NCI-H748 (cell line): ENCODE data around the gene ALPG.
"Not testable (repeated sequence)": the region's sequence is repeated elsewhere in the genome, so short reads cannot be mapped to it uniquely, and the experiment has no call there.

Experiments used
- DNase-seq: peaks from one replicate; lab custom pipeline; 2025; ENCODE audit not compliant: unreplicated experiment; lab: John Stamatoyannopoulos, UW

The ALPG gene

DNA sequence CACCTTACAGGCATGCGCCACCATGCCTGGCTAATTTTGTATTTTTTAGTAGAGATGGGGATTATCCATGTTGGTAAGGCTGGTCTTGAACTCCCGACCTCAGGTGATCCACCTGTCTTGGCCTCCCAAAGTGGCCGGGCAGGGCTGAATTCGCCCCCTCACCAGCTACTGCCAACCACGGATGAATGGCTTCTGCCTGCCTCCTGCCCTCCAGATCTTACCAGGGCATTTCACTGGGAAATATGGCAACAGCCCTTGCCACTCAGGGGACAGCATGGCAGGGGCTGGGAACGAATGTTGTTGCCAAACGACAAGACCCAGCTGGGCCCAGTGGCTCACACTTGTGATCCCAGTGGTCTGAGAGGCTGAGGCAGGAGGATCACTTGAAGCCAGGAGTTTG lies 29.9 kb upstream of the ALPG start:
- DNase-seq = no peak

DNA sequence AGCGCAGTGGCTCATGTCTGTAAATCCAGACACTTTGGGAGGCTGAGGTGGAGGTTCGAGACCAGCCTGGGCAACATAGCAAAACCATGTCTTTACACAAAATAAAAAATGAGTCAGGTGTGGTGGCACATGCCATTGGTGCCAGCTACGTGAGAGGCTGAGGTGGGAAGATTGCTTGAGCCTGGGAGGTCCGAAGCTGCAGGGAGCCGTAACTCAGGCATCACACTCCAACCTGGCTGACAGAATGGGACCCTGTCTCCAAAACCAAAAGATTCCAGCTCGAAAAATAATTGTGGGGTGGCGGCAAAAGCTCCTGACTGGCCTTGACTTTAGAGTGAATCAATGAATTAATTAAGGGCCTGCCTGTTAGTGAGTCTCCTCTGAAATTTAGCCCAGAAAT lies 29.3 kb upstream of the ALPG start:
- no peak for DNase-seq

DNA sequence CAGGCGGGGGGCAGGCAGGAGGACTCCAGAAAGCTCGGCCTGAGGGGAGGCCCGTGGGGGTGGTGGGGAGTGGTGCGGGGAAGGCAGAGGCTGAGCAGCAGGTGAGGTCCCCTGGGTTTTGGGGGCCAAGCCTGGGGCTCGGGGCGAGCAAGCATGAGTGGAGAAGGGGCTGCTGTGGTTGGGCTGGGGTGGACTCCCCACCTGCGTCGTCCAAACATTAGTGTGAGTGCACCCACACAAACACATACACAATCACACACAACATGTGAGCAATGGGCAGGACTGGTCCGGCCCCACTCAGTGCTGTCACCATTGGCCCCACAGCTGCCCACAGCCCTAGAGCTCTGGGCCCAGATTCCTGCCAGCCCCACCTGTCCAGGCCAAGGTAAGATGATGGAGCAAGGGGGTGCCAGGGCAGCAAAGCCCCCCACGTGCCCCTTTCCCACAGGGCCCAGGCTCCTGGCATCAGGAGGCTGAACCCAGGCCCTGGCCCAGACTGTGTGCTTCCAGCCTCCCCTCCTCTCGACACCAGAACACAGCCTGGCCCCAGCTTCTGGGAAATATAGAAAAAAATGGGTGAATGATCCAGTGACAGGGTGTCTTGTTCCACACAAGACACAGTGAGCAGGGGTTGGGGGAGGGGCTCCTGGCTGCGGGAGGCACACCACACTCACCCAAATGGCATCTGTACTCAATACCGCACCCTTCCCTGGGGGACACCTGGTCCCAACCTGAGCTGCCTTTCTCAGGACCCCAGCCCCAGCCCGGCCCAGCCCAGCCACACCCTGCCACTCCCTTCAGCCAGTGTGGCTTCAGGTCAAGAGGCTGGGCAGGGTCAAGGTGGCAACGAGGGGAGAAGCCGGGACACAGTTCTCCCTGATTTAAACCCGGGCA lies 28.6 kb upstream of the ALPG start:
- DNase-seq = no peak

DNA sequence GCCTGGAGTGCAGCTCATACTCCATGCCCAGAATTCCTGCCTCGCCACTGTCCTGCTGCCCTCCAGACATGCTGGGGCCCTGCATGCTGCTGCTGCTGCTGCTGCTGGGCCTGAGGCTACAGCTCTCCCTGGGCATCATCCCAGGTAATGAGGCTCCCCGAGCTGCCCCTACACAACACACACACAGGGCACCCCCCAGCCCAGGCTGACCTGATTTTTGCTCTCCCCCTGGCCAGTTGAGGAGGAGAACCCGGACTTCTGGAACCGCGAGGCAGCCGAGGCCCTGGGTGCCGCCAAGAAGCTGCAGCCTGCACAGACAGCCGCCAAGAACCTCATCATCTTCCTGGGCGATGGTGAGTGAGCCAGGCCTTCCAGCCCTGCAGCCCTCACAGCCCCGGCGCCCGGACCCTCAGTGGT lies 27.9 kb upstream of the ALPG start, which contains the start of gene ALPP:
TSS of gene ALPP (plus strand) at position 17 of the 417 bp plus-strand sequence. CDS start at position 69, 52 bp downstream.
- not testable (repeated sequence) for DNase-seq

DNA sequence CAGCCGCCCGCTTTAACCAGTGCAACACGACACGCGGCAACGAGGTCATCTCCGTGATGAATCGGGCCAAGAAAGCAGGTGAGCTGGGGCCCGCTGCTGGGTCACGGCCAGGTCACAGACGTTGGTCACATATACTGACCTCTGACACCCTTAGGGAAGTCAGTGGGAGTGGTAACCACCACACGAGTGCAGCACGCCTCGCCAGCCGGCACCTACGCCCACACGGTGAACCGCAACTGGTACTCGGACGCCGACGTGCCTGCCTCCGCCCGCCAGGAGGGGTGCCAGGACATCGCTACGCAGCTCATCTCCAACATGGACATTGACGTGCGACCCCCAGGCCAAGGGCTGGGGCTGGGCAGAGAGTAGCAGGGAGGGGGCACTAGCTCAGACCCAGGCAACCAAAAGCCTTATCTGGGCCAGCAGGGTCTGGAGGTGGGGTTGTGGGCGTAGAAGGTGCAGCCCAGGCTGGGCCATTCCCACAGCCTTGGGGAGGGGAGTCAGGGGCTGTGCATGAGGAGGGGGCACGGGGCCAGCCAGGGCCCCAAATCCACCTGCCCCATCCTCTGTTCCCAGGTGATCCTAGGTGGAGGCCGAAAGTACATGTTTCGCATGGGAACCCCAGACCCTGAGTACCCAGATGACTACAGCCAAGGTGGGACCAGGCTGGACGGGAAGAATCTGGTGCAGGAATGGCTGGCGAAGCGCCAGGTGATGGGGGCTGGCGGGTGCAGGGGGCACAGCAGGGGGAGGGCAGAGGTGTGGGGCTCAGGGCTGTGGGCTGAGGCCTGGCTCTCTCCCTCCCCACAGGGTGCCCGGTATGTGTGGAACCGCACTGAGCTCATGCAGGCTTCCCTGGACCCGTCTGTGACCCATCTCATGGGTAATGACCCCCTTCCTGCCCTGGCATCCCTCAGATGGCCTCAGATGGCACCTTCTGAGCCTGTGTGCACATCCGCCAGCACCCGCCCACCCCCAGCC lies 26.7 kb upstream of the ALPG start:
- DNase-seq = not testable (repeated sequence)

DNA sequence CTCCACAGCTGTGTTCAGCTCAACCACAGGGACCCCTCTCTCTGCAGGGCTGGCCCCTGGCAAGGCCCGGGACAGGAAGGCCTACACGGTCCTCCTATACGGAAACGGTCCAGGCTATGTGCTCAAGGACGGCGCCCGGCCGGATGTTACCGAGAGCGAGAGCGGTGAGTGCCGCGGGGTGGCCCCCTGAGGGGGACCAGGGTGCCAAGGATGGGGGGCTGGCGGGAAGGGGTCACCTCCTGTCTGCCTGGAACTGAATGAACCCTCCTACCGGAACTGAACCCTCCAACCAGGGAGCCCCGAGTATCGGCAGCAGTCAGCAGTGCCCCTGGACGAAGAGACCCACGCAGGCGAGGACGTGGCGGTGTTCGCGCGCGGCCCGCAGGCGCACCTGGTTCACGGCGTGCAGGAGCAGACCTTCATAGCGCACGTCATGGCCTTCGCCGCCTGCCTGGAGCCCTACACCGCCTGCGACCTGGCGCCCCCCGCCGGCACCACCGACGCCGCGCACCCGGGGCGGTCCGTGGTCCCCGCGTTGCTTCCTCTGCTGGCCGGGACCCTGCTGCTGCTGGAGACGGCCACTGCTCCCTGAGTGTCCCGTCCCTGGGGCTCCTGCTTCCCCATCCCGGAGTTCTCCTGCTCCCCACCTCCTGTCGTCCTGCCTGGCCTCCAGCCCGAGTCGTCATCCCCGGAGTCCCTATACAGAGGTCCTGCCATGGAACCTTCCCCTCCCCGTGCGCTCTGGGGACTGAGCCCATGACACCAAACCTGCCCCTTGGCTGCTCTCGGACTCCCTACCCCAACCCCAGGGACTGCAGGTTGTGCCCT lies 25.2 kb upstream of the ALPG start:
- DNase-seq = not testable (repeated sequence)

DNA sequence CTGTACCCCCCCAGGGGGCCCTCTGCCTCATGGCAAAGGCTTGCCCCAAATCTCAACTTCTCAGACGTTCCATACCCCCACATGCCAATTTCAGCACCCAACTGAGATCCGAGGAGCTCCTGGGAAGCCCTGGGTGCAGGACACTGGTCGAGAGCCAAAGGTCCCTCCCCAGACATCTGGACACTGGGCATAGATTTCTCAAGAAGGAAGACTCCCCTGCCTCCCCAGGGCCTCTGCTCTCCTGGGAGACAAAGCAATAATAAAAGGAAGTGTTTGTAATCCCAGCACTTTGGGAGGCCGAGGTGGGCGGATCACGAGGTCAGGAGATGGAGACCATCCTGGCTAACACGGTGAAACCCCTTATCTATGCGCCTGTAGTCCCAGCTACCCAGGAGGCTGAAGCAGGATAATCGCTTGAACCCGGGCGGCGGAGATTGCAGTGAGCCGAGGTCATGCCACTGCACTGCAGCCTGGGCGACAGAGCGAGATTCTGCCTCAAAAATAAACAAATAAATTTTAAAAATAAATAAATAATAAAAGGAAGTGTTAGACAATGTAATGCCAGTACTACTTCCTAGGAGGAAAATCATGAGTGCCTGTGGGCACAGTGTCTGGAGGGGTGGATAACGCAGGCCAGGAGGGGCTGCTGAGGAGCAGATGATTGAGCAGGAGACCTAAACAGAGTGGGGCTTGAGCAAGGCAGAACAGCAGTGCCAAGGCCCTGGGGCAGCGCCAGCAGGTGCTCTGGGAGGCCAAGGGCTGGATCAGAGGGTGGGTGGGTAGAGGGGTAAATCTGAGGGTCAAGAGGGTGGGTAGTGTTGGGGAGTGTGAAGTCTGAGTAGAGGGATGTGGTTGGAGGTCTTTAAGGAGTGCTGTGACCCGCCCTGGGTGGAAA lies 24.1 kb upstream of the ALPG start:
- no peak for DNase-seq

DNA sequence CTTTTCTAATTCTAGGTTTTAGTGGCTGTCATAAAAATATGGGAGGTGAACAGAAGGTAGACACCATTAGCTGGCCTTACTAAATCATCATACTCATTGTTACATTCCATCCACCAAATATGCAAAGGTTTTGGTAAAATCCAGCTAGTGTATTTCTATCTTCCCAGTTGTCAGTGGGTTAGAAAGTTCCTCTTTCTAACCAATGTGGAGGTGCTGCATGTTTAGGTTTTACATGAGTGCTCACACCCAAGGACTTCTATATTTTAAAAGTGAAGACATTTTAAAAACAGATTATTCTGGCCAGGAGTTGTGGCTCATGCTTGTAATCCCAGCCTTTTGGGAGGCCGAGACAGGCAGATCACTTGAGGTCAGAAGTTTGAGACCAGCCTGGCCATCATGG lies 22.2 kb upstream of the ALPG start:
- DNase-seq = no peak

DNA sequence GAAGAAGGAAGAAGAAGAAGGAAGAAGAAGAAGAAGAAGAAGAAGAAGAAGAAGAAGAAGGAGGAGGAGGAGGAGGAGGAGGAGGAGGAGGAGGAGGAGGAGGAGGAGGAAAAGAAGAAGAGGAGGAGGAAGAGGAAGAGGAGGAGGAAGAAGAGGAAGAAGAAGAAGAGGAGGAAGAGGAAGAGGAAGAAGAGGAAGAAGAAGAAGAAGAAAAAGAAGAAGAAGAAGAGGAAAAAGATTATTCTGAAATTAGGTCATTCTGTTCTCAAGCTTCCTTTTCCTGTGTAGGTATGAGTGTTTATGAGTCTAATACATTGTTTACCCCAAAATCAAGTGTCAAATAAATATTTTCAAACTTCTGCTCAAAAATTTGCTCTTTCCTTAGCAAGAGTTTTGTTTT lies 21.6 kb upstream of the ALPG start:
- not testable (repeated sequence) for DNase-seq

DNA sequence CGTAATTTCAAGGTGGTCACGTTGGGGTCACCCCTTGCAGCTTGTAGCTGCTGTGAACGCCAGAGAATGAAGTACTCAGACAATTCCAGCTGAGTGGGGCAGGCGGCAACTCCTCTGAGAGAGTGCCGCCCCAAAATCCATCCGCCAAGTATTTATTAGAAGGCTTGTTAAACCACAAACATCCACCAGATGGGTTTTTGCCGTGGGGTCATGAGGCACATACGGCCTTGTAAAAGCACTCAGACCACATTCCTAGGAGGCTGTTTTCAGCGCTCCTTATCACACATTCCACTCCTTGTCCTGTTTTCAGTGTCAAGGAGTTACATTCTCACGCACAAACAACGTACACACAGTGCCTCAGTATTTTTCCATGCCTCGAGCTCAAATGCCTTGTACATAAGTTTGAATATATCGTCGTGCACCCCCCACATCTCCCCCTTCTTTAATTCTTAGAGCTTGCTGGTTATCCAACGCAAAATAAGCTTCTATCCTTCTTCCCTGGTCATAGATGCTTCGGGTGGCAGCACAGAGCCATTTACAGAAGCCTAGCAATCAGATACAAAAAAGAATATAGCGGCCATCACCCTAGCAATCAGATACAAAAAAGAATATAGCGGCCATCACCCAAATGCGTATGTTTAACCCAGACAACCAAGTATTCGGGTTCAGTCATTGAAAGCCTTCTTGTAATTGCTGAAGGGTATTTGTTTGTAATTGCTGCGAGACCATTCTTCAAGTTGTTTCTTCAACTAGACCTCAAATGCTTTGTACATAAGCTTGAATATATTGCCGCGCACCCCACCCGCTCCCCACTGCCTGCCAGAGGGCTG lies 20.8 kb upstream of the ALPG start:
- no peak for DNase-seq

DNA sequence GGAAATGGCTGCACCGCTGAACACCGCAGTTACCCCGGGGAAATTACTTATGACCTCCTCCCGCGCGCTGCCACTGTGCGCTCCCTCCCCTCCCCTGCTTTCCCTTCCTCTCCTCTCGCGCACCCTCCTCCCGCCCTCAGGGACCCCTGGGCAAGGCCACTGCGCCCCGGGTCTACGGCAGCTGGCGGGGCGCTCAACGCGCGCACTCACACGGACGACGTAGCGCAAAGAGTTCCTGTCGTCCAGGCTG lies 20.2 kb upstream of the ALPG start:
- DNase-seq = no peak

DNA sequence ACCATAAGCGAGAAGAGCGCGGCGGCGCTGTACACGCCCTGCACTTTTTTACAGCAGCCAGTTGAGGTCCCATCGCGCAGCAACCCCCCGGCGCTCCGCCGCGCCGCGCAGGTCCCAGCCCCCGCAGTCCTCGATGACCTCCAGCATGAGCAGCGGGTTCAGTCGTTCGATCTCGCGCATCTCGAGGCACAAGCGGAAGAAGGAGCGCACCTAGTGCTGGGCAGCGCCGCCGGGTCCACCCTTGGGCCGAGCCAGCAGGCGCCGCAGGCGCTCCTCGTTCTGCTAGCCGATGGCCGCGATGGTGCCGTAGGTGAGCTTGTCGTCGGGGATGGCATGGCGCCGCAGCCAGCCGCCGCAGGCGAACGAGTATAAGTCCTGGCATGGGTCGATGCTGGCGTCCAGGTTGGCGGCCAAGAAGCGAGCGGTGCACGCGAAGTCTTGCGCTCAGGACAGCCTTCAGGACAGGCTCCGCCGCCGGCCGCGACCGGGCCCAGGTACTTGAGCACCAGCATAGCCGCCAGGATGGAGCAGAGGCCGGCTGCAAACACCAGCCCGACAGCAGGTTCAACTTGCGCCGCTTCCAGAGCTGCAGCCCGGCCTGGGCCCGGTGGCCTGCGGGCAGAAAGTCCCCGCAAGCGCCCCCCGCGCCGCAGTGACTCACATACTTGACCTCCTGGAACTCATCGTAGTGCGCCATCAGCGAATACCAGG lies 19.7 kb upstream of the ALPG start:
- no peak for DNase-seq

DNA sequence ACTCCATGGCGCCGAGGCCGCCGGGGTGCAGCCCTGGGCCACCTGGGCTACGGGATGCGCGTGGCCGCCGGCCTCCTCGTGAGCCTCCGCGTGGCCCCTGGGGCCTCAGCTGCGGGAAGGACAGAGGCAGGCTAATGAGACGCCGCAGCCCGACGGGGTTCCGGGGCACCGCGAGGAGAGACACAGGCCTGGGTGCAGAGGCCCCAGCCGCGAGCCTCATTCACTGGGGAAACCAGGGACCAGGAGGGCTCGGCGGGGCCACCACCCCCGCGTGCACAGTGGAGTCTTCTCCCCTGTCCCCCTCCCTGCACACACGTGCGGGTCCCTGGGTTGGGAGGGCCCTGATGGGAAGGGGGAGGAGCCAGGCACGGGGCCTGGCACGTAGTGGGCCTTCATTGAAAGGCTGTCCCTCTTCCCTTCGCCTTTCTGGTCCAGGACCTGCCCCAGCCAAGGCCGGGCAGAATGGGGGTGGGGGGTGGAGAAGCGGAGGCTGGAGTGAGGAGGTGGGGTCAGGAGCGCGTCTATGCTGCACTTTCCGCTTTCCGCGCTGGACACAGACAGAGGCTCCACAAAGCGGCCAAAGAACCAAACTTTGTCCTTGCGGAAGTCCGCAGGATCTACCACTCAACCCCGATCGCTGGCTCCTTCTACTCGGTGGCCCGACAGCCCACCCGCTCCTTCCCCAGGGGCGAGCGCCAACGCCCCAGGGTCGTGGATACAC lies 19.0 kb upstream of the ALPG start:
- no peak for DNase-seq

DNA sequence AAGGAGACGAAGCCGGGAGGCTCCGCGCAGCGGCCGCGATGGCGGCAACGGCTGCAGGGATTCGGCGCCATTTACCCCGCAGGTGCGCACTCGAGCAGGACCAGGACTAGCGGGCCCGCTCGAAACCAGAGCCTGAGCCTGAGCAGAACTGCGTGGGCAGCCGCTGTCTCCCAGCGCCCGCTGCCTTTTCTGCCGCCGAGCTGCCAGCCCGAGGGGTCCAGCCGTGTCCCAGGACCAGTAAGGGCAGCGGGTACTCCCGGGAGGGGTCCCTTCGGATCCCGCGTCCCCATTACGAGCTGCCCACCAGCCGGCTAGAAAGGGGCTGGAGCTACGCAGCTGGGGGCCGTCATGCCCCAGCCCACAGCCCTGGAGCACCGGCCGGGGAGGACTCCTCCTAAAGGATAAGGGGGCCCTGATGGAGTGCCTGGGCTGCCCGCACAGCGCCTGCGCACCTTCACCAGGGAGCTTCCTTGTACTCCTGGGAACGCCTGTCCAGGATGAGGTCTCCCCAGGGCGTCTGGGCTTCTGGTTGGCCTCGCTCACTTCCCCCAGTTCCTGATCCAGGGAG lies 18.2 kb upstream of the ALPG start:
- no peak for DNase-seq

DNA sequence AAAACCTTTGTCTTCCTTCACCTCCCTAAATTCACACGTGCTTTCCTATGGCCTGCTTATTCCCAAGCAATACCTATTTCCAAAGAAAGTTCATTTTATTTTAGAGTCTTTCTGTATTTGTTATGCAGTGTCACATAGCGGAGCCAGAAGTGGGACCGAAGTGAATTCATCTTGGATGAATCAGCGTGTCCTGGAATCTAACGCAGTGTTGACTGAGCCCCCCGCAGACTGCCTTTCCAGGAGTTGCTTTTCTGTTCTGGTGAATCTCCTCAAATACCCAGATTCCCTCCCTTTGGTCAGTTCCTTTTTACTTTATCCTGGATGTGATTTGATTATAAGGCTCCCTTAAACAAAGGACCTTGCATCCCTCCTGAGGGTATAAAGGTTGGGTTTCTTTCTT lies 17.3 kb upstream of the ALPG start:
- DNase-seq = no peak

DNA sequence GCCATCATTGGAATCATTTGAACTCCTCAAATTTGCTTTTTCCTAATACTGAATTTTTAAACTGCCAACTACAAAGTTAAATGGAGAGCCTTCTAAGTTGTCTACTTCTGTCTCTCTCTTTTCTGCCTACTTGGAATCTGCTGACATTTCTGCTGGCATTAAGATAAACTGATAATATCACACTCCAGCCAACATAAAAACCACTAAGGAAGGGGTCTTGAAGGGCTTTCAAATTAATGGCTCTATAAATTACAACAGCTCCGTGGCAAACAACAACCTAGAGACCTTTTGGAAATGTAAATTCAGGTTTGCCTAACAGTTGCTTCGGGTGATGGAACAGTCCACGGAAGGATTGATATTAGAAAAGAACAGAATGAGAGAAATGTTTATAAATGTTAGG lies 16.0 kb upstream of the ALPG start:
- no peak for DNase-seq

DNA sequence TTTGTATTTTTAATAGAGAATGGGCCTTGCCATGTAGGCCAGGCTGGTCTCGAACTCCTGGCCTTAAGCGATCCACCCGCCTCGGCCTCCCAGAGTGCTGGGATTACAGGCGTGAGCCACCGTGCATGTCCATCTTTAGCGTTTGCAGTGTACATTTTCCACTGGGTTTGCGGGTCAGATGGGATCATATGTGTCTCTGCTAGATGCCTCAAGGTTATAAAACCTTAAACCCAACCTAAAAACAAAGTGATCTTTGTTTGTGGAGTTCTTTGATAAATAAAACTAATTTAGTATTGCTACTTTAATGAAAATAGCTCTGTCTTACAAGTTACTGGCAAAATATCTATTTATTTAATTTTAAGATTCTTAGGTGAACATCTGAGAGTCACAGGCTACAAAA lies 13.1 kb upstream of the ALPG start:
- DNase-seq = no peak

DNA sequence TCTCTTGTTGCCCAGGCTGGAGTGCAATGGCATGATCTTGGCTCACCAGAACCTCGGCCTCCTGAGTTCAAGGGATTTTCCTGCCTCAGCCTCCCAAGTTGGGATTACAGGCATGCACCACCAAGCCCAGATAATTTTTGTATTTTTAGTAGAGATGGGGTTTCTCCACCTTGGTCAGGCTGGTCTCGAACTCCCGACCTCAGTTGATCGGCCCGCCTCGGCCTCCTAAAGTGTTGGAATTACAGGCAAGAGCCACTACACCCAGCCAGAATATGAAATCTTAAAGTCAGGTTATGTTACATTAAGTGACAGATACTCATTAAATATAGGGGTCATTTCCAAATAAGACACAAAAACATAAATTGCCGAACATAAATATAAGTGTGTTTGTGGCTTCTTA lies 12.2 kb upstream of the ALPG start:
- DNase-seq = not testable (repeated sequence)
